Fibroblast of lung (primary cell): ENCODE measurements around the gene MAPK4.
A peak's percentile ranks its signal among the peaks of the same experiment; 100 is the strongest.

ENCODE experiments used
- EZH2 ChIP-seq: IDR thresholded peaks from 2 replicates; pipeline ENCODE4 v1.5.1; 2012; ENCODE audit warnings: low read length, control low read depth, mild to moderate bottlenecking; ENCODE audit errors: missing control alignments
- TF ChIP-seq, protein P1 (sequence below), 2 donors: IDR thresholded peaks in 1 of 2; conservative IDR thresholded peaks in 1 of 2; 1 replicate in 1 of 2; 2 replicates in 1 of 2; pipeline ENCODE4 v1.5.1; 2011 to 2012; ENCODE audit warnings: low read length in 2 of 2, control low read depth in 1 of 2, inconsistent platforms in 1 of 2, low read depth in 1 of 2, mild to moderate bottlenecking in 1 of 2

DNA sequence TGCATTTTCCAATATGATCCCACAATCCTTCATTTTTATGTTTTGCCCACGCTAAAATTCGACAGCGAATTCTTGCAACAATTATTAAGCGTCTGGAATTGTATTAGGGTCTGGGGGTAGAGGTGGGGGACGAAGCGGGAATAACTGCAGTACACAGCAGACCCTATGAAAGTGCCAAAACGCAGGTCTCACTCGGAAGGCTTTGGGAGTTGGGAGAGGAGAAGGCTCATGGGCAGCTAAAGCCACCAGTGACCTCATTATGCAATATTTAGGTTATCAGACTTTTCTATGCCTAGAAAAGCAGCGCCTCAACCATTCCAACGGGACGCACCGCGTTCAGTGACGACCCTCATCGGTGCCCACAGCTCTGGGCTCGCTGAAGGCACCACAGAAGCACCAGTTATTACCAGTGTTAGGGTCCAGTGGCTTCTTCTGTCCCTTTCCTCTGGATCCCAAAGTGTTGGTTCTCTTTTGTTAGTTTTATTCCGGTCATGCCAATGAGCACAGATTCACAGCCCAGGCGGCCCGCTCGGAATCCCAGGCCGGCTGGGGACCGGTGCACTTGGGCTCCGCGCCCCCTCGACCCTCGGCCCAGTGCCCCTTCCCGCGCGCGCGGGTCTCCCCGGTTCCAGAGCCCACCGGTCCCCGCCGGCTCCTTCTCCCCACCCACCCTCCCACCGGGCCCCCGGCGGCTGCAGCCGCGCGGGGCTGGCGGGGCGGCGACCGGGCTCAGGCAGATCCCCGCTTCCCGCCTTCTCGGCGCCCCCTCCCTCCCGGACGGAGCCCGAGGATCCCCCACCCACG lies 737 bp upstream of the MAPK4 start:
- TF ChIP-seq, protein P1, sequence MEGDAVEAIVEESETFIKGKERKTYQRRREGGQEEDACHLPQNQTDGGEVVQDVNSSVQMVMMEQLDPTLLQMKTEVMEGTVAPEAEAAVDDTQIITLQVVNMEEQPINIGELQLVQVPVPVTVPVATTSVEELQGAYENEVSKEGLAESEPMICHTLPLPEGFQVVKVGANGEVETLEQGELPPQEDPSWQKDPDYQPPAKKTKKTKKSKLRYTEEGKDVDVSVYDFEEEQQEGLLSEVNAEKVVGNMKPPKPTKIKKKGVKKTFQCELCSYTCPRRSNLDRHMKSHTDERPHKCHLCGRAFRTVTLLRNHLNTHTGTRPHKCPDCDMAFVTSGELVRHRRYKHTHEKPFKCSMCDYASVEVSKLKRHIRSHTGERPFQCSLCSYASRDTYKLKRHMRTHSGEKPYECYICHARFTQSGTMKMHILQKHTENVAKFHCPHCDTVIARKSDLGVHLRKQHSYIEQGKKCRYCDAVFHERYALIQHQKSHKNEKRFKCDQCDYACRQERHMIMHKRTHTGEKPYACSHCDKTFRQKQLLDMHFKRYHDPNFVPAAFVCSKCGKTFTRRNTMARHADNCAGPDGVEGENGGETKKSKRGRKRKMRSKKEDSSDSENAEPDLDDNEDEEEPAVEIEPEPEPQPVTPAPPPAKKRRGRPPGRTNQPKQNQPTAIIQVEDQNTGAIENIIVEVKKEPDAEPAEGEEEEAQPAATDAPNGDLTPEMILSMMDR (conservative IDR thresholded peaks at IDR 0.05 in 1 of 2, IDR thresholded peaks at IDR 0.05 in 1 of 2; ENCODE audit: low read depth in 1 of 2, low read length in 2 of 2), result no peak
- peak; percentile 70 for TF ChIP-seq EZH2
